Measurements from ENCODE around the gene CSTF1.
"Not testable (repeated sequence)": the region's sequence is repeated elsewhere in the genome, so short reads cannot be mapped to it uniquely, and the experiment has no call there.

CSTF1 gene

DNA sequence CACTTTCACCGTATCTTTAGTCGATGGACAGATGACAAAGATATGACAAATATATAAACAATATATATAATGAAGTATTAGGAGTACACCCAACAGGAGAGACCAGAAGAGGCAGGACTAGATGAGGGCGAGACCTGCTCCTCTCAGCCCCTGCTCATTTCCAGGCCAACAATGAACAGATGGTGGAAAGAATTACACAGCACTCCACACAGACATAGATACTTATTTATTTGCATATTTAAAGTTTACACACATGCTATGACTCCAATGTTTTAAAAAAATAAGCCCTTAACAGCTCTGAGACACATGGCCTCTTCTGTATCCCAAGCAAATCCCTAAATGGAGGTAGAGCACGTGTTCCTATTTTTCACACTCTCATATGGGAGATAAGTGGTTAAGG lies 23.3 kb upstream of the CSTF1 start:
- no peak for DNase-seq (ENCODE audit: low spot score)

- DNase-seq (ENCODE audit: low spot score) = no peak
These were observed 20.5 kb upstream of the CSTF1 start for GRCh38 chr20:56371977-56372376.

- no peak for DNase-seq (ENCODE audit: low spot score)
These were observed 19.6 kb upstream of the CSTF1 start for GRCh38 chr20:56372850-56373249.

DNA sequence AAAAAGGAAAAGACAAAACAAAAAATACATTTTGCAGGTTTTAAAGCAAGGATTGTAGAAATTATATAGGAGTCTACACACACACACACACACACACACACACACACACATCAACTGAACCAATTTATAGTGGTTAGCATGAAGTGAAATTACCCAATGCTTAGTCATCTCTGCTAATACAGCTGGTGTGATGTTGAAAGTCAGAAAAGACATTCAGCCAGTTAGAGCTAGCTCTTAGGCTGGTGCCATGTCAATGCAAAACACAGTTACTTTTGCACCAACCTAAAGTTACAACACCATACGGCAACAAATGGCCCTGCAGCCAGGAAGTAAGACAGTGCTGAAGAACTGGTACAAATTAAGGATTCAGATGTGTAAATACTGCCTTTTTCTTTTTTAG lies 18.5 kb upstream of the CSTF1 start:
- DNase-seq (ENCODE audit: low spot score) = no peak

DNA sequence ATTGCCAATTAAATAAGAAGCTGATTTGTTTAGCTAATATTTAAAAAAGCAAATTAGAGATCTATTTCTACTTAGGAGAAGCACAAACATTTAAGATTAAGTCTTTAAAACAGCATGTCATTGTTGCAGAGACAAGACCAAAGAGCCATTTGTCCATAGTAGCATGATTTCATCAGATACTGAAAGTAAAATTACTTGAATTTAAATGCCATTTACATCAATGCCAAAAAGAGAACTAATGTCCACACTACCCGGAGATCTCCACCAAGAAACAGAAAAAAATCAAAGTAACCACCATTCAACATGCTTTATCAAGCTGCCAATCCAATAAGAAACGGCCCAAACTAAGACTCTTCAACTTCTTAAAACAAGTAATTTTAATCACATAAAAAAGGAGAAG lies 16.1 kb upstream of the CSTF1 start:
- no peak for DNase-seq (ENCODE audit: low spot score)

GRCh38 chr20:56378386-56378785 lies 14.1 kb upstream of the CSTF1 start:
- no peak for DNase-seq (ENCODE audit: low spot score)

- DNase-seq (ENCODE audit: low spot score) = no peak
These were observed 12.1 kb upstream of the CSTF1 start for GRCh38 chr20:56380375-56380774.

GRCh38 chr20:56381501-56381900 lies 10.9 kb upstream of the CSTF1 start:
- no peak for DNase-seq (ENCODE audit: low spot score)

DNA sequence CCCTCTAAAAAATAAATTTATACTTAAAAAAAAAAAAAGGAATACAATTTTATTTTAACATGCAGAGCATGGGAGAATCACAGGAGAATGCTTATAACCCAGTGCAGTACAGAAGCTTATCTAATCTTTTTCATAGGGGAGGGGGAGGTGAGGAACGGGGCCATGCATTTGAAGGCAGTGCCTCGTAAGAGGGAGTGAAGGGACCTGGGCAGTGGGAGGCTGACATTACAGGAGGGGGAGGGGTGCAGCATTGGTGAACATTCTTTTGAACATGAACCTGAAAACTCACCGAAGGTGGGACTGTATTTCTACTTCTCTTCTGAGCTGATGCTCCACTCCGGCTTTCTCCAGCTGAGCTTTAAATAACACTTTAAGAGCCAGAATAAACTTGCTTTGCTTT lies 9.7 kb upstream of the CSTF1 start:
- DNase-seq (ENCODE audit: low spot score) = no peak

- DNase-seq (ENCODE audit: low spot score) = no peak
These were observed 9.1 kb upstream of the CSTF1 start for GRCh38 chr20:56383334-56383733.

GRCh38 chr20:56385130-56385529 lies 7.3 kb upstream of the CSTF1 start:
- no peak for DNase-seq (ENCODE audit: low spot score)

DNA sequence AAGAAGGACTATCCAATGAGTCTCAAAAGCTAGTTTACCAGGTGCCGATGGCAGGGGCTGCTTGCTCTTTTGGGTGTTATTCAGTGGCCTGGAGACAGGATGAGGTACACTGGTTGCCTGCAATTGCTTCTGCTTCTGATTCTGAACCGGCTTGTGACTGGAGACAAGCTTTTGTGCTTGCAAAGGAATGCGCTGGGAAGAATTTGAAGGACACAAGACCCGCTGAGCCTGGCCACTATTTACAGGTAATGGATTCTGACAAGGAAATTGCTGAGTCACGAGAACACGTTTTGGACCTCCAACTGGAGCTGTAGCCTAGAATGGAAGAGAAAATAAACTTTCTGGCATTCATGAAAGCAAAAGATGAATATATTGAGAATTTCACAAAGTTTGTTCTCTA lies 6.2 kb upstream of the CSTF1 start:
- no peak for DNase-seq (ENCODE audit: low spot score)

- DNase-seq (ENCODE audit: low spot score) = no peak
These were observed 3.6 kb upstream of the CSTF1 start for GRCh38 chr20:56388882-56389281.

DNA sequence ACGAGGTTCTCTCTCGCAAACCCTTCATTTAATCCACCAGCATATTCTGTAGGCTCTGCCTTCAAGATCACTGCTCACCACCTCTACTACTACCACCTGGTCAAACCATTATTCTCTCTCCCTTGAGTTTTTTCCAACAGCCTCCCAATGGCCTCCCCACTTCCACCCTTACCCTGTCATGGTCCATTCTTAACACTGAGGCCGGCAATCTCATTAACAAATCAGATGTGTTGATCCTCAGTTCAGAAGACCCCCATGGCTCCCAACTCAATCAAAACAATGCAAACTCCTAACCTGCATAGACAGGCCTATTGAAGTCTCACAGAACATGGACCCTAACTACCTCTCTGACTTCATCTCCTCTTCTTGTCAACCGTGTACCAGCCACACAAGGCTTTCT lies 2.6 kb upstream of the CSTF1 start:
- DNase-seq (ENCODE audit: low spot score) = no peak

DNA sequence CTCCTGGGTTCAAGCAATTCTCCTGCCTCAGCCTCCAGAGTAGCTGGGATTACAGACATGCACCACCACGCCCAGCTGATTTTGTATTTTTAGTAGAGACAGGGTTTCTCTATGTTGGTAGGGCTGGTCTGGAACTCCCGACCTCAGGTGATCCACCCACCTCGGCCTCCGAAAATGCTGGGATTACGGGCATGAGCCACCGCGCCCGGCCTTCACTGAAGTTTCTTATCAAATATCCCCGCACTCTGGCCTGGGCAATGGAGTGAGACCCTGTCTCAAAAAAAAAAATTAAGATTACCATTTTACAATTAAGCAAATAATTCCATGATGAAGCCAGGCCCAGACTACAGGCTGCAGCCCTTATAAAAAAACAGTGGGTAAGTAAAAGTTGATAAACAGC lies 2.0 kb upstream of the CSTF1 start:
- DNase-seq (ENCODE audit: low spot score) = not testable (repeated sequence)

DNA sequence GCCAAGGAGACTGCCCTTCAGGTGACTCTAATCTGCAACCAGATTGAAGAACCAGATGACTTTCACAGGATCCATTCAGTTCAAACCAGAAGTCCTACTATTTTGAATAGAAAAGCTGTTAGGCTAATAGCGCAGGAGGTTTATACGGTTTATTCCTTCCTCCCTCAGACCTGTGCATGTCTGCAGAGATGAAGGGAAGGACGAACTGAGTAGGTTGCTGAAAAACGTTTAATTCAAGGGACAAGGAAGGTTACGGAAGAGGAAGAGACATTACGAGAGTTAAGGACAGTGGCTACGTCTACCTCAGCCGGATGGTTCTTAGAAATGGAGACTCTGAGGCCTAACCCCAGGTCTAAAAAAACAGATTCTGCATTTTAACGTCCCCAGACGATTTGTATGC lies 1.4 kb upstream of the CSTF1 start:
- DNase-seq (ENCODE audit: low spot score) = no peak

- no peak for DNase-seq (ENCODE audit: low spot score)
These were observed 781 bp upstream of the CSTF1 start for GRCh38 chr20:56391596-56392131.

- DNase-seq (ENCODE audit: low spot score) = peak; percentile 37
These were observed 537 bp downstream of the CSTF1 start for GRCh38 chr20:56392881-56393482.

GRCh38 chr20:56393653-56394052 lies 1.2 kb downstream of the CSTF1 start:
- no peak for DNase-seq (ENCODE audit: low spot score)

DNA sequence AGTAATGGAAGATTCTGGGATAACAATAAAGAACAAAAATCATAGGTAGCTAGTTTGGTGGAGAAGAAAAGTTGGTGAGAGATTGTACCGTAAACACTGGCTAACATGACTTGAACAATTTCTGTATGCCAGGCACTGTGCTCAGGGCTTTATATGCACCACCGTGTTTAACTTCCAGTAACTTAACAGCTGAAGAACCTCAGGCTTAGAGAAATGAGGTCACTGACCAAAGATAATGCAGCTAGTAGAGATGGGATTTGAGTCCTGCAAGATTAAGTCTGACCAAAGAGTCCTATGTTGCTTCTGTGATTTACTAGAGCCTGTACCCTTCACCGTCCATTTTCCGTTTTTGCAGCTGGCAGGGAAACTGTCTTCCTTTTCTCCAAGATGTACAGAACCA lies 2.7 kb downstream of the CSTF1 start:
- DNase-seq (ENCODE audit: low spot score) = no peak

- peak; percentile 37 for DNase-seq (ENCODE audit: low spot score)
These were observed 7.7 kb downstream of the CSTF1 start for GRCh38 chr20:56400001-56400640.

DNA sequence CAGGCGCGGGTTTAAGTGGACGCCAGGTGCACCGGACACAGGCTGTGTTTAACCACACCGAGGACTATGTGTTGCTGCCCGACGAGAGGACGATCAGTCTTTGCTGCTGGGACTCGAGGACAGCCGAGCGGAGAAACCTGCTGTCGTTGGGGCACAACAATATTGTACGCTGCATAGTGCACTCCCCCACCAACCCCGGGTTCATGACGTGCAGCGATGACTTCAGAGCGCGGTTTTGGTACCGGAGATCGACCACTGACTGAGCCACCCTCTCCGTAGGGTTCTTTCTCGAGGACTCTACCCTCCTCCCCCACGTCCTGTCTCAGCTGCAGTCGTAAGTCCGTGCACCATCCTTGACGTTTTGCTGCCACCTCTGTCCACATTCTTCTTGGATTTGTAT lies 11.0 kb downstream of the CSTF1 start:
- DNase-seq (ENCODE audit: low spot score) = no peak

GRCh38 chr20:56405356-56405755 lies 12.9 kb downstream of the CSTF1 start:
- DNase-seq (ENCODE audit: low spot score) = not testable (repeated sequence)

DNA sequence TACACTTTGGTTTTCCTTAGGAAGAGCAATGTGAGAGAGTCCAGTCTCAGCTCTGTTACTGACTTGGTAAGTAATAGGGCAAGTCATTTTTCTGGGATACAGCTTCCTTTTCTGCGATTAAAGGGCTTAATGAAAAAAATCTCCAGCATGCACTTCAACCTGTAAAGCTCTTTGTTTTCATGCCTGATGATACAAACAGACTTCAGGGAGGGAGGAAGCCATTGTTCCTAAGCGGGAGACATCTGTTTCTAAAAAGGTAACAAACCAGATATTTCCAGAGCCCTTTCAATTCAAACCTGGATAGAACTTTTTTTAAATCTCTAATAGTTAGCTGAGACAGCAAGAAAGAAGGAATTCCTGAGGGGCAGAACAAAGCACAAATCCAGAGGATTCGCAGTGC lies 14.5 kb downstream of the CSTF1 start:
- no peak for DNase-seq (ENCODE audit: low spot score)

Data from germinal center (tissue), 1 donor.